HepG2 (cell line): ENCODE results near the gene CFAP92. TPM values are rescaled to one million over a fixed set of nuclear protein-coding genes. Genes with fewer than 3 reads are reported as not detected.

Experiments
- CEBPG ChIP-seq: IDR thresholded peaks from 2 replicates; pipeline ENCODE4 v1.6.1; 2016
- CSRNP1 ChIP-seq: sonication (generic); formaldehyde crosslinking; IDR thresholded peaks from 2 replicates; pipeline ENCODE4 v1.8.1; 2023; ENCODE audit warnings: mild to moderate bottlenecking, missing genetic modification reagents
- HDAC1 ChIP-seq: sonication (generic); formaldehyde crosslinking; IDR thresholded peaks from 2 replicates; pipeline ENCODE4 v1.5.1; 2020; ENCODE audit warnings: mild to moderate bottlenecking, missing genetic modification reagents
- KLF12 ChIP-seq: sonication (generic); formaldehyde crosslinking; IDR thresholded peaks from 2 replicates; pipeline ENCODE4 v1.4.0; 2020; ENCODE audit warnings: missing genetic modification reagents, borderline replicate concordance
- MYNN ChIP-seq: sonication (generic); formaldehyde crosslinking; IDR thresholded peaks from 2 replicates; pipeline ENCODE4 v1.4.0; 2020; ENCODE audit warnings: mild to moderate bottlenecking, low read depth, missing genetic modification reagents
- PRMT3 ChIP-seq: sonication (generic); formaldehyde crosslinking; IDR thresholded peaks from 2 replicates; pipeline ENCODE4 v1.8.1; 2022; ENCODE audit warnings: low read depth, mild to moderate bottlenecking, moderate library complexity, missing genetic modification reagents, borderline replicate concordance
- RBFOX2 ChIP-seq: fragments of 200-400 bp; formaldehyde crosslinking; IDR thresholded peaks from 2 replicates; pipeline ENCODE4 v1.6.1; 2017; ENCODE audit warnings: low read depth, mild to moderate bottlenecking, low read length
- RBM39 ChIP-seq: fragments of 200-400 bp; formaldehyde crosslinking; IDR thresholded peaks from one replicate; pipeline ENCODE4 v1.6.1; 2018; ENCODE audit warnings: antibody characterized with exemption, mild to moderate bottlenecking, low read depth, low read length; ENCODE audit not compliant: poor library complexity, severe bottlenecking
- RNF2 ChIP-seq: fragments of 450-650 bp; conservative IDR thresholded peaks from 2 replicates; pipeline ENCODE4 v1.6.1; 2016; ENCODE audit warnings: low read depth
- RORA ChIP-seq: sonication (generic); formaldehyde crosslinking; IDR thresholded peaks from 2 replicates; pipeline ENCODE4 v1.5.0; 2020; ENCODE audit warnings: mild to moderate bottlenecking, missing genetic modification reagents, moderate library complexity
- UBTF ChIP-seq: sonication (generic); formaldehyde crosslinking; IDR thresholded peaks from 2 replicates; pipeline ENCODE4 v1.4.0; 2020; ENCODE audit warnings: mild to moderate bottlenecking, missing genetic modification reagents
- ZBTB14 ChIP-seq: sonication (generic); formaldehyde crosslinking; IDR thresholded peaks from 2 replicates; pipeline ENCODE4 v1.4.0; 2020; ENCODE audit warnings: missing genetic modification reagents
- ZNF12 ChIP-seq: sonication (generic); formaldehyde crosslinking; IDR thresholded peaks from 2 replicates; pipeline ENCODE4 v1.5.0; 2020; ENCODE audit warnings: missing genetic modification reagents
- ZNF749 ChIP-seq: sonication (generic); formaldehyde crosslinking; IDR thresholded peaks from 2 replicates; pipeline ENCODE4 v1.8.0; 2022; ENCODE audit warnings: mild to moderate bottlenecking, missing genetic modification reagents, moderate library complexity, borderline replicate concordance
- ZNF841 ChIP-seq: sonication (generic); formaldehyde crosslinking; IDR thresholded peaks from 2 replicates; pipeline ENCODE4 v1.8.1; 2023; ENCODE audit warnings: missing genetic modification reagents, borderline replicate concordance
- polyA plus RNA-seq, 8 experiments: library from polyadenylated mRNA; depleted of rRNA in 3 of 8; stranded (reverse) in 7 of 8; unstranded in 1 of 8; fragments of >200 nt; fragmentation: Illumina TruSeq in 4 of 8; extraction: Trizol in 4 of 8; gene quantifications; 2 replicates each; pipeline versions ENCODE4 v1.2.1 to v1.2.3, GENCODE V29; 2011 to 2016; ENCODE audit warnings: low read depth in 4 of 8, missing spikeins in 1 of 8, mixed read lengths in 1 of 8; ENCODE audit not compliant: insufficient read depth in 1 of 8
- total RNA-seq, 5 experiments: library from RNA; depleted of rRNA; stranded (reverse); fragments of >200 nt; fragmentation: Illumina TruSeq; extraction: Trizol; gene quantifications; 2 replicates each; pipeline ENCODE4 v1.2.3, GENCODE V29; 2016; ENCODE audit warnings: low read depth in 1 of 5
- TF ChIP-seq, protein P1 (sequence below): sonication (generic); formaldehyde crosslinking; IDR thresholded peaks from 2 replicates; pipeline ENCODE4 v1.5.0; 2020; ENCODE audit warnings: mild to moderate bottlenecking, missing genetic modification reagents, moderate library complexity
- TF ChIP-seq, protein P2 (sequence below): sonication (generic); formaldehyde crosslinking; IDR thresholded peaks from 2 replicates; pipeline ENCODE4 v1.5.0; 2020; ENCODE audit warnings: mild to moderate bottlenecking, missing genetic modification reagents
- TF ChIP-seq, protein P3 (sequence below): sonication (generic); formaldehyde crosslinking; IDR thresholded peaks from 2 replicates; pipeline ENCODE4 v1.8.1; 2023; ENCODE audit warnings: mild to moderate bottlenecking, moderate library complexity, missing genetic modification reagents

CFAP92 gene
- total and polyA plus RNA-seq, 2 of the 13 experiments (the other 11 are each of a cell fraction or from before 2014, with no cell fraction given), result 0.18 to 0.46 TPM

DNA sequence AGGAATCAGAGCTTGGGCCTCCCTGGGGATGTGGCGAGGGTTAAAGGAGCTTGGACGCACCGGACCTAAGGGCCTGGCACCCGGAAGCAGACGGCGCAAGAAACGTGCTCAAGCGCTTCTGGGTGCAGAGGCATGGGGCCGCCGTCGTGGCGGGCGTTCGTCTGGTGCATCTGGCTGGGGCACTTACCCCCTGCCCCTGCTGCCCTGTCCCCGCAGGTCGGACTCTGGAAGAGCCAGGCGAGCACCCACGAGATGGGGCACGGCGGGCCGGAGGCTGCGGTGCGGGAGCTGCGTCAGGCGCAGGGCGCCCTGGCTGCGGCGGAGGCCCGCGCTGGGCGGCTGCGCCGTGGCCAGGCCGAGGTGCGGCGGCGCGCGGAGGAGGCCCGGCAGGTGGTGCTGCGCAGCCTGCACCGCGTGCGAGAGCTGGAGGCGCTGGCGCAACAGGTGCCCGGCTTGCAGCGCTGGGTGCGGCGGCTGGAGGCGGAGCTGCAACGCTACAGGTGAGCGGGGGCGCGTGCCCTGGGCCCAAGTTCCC is 9.8 kb upstream of the CFAP92 start (continued):
- TF ChIP-seq RBFOX2 (peak; percentile 71), ZNF12 (CRISPR knock-in tag) (no peak), RORA (no peak), HDAC1 (peak; percentile 49; the same call in 1 of the 2 replicates), ZNF749 (CRISPR knock-in tag) (no peak), ZBTB14 (CRISPR knock-in tag) (0 out of 2 replicates have a peak, but pooled peaks have one; percentile 17), ZNF841 (CRISPR knock-in tag) (no peak), RNF2 (peak; percentile 72; the same call in 1 of the 2 replicates), CSRNP1 (CRISPR knock-in tag) (no peak), KLF12 (CRISPR knock-in tag) (no peak), PRMT3 (CRISPR knock-in tag) (0 out of 2 replicates have a peak, but pooled peaks have one; percentile 34), UBTF (CRISPR knock-in tag) (peak; percentile 64; the same call in 1 of the 2 replicates), RBM39 (no peak), CEBPG (CRISPR knock-in tag) (peak; percentile 79), MYNN (CRISPR knock-in tag) (no peak)
- TF ChIP-seq, protein P1, sequence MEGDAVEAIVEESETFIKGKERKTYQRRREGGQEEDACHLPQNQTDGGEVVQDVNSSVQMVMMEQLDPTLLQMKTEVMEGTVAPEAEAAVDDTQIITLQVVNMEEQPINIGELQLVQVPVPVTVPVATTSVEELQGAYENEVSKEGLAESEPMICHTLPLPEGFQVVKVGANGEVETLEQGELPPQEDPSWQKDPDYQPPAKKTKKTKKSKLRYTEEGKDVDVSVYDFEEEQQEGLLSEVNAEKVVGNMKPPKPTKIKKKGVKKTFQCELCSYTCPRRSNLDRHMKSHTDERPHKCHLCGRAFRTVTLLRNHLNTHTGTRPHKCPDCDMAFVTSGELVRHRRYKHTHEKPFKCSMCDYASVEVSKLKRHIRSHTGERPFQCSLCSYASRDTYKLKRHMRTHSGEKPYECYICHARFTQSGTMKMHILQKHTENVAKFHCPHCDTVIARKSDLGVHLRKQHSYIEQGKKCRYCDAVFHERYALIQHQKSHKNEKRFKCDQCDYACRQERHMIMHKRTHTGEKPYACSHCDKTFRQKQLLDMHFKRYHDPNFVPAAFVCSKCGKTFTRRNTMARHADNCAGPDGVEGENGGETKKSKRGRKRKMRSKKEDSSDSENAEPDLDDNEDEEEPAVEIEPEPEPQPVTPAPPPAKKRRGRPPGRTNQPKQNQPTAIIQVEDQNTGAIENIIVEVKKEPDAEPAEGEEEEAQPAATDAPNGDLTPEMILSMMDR (CRISPR knock-in tag), result peak; percentile 65
- TF ChIP-seq, protein P2, sequence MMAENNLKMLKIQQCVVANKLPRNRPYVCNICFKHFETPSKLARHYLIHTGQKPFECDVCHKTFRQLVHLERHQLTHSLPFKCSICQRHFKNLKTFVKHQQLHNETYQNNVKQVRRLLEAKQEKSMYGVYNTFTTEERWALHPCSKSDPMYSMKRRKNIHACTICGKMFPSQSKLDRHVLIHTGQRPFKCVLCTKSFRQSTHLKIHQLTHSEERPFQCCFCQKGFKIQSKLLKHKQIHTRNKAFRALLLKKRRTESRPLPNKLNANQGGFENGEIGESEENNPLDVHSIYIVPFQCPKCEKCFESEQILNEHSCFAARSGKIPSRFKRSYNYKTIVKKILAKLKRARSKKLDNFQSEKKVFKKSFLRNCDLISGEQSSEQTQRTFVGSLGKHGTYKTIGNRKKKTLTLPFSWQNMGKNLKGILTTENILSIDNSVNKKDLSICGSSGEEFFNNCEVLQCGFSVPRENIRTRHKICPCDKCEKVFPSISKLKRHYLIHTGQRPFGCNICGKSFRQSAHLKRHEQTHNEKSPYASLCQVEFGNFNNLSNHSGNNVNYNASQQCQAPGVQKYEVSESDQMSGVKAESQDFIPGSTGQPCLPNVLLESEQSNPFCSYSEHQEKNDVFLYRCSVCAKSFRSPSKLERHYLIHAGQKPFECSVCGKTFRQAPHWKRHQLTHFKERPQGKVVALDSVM (CRISPR knock-in tag), result peak; percentile 43; the same call in 1 of the 2 replicates
- TF ChIP-seq, protein P3, sequence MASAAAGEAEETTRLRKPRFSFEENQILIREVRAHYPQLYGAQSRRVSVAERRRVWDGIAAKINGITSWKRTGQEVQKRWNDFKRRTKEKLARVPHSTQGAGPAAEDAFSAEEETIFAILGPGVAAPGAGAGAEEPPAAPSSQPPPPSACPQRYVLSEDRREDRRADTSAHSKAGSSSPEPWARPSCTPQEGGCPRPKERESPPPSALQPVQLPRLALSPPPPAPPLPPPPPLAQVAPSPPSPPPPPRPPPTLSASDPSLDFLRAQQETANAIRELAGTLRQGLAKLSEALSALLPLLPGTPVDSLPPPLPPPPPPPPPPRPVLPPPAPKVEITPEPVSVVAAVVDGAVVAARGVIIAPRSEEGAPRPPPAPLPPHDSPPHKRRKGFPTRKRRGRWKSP (CRISPR knock-in tag), result peak; percentile 99
